ENCODE measurements around the gene FMNL2.
A peak's percentile ranks its signal among the peaks of the same experiment; 100 is the strongest.

FMNL2 gene

GRCh38 chr2:152626911-152627339, 292.0 kb downstream of the FMNL2 start:
- Histone ChIP-seq H3K9ac (ENCODE audit: low read depth, low read length) (no peak overlapping the region), H3K27me3 (ENCODE audit: insufficient read depth, low read length, poor library complexity) (peaks cover 4% of the 10 kb centered on the region), H3K4me2 (ENCODE audit: insufficient read depth, low read length) (no peak overlapping the region), H4K20me1 (ENCODE audit: insufficient read depth, low read length) (no peaks in the 10 kb centered on the region), H3K9me3 (ENCODE audit: insufficient read depth, low read length, severe bottlenecking) (no peaks in the 10 kb centered on the region), H2AFZ (ENCODE audit: low read depth, low read length) (no peak overlapping the region), H3K36me3 (ENCODE audit: insufficient read depth, low read length) (no peaks in the 10 kb centered on the region), H3K27ac (ENCODE audit: low read length) (no peak overlapping the region), H3K79me2 (ENCODE audit: insufficient read depth, low read length) (no peaks in the 10 kb centered on the region), H3K4me3 (ENCODE audit: low read depth in 1 of 2, low read length in 2 of 2) (no peak overlapping the region), H3K4me1 (ENCODE audit: insufficient read depth, low read length) (no peaks in the 10 kb centered on the region)
- ATAC-seq (ENCODE audit: insufficient read depth, low read depth): no peak
- DNase-seq: no peak
- TF ChIP-seq, protein P1, sequence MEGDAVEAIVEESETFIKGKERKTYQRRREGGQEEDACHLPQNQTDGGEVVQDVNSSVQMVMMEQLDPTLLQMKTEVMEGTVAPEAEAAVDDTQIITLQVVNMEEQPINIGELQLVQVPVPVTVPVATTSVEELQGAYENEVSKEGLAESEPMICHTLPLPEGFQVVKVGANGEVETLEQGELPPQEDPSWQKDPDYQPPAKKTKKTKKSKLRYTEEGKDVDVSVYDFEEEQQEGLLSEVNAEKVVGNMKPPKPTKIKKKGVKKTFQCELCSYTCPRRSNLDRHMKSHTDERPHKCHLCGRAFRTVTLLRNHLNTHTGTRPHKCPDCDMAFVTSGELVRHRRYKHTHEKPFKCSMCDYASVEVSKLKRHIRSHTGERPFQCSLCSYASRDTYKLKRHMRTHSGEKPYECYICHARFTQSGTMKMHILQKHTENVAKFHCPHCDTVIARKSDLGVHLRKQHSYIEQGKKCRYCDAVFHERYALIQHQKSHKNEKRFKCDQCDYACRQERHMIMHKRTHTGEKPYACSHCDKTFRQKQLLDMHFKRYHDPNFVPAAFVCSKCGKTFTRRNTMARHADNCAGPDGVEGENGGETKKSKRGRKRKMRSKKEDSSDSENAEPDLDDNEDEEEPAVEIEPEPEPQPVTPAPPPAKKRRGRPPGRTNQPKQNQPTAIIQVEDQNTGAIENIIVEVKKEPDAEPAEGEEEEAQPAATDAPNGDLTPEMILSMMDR (IDR thresholded peaks at IDR 0.05; ENCODE audit: borderline replicate concordance, extremely low read depth, low read length, poor library complexity, severe bottlenecking): no peak
- no peak for TF ChIP-seq EZH2 (IDR thresholded peaks at IDR 0.05; ENCODE audit: borderline replicate concordance, low read depth, low read length, severe bottlenecking)

GRCh38 chr2:152627351-152627957, 292.5 kb downstream of the FMNL2 start:
- H3K36me3 ChIP-seq (ENCODE audit: insufficient read depth, low read length): no peaks in the 10 kb centered on the region
- no peak overlapping the region for H3K9ac ChIP-seq (ENCODE audit: low read depth, low read length)
- H3K4me2 ChIP-seq (ENCODE audit: insufficient read depth, low read length): no peak overlapping the region
- no peaks in the 10 kb centered on the region for H4K20me1 ChIP-seq (ENCODE audit: insufficient read depth, low read length)
- ATAC-seq (ENCODE audit: insufficient read depth, low read depth) (no peak), DNase-seq (no peak)
- TF ChIP-seq EZH2 (IDR thresholded peaks at IDR 0.05; ENCODE audit: borderline replicate concordance, low read depth, low read length, severe bottlenecking): no peak
- TF ChIP-seq, protein P1 (IDR thresholded peaks at IDR 0.05; ENCODE audit: borderline replicate concordance, extremely low read depth, low read length, poor library complexity, severe bottlenecking): peak; percentile 23
- H3K79me2 ChIP-seq (ENCODE audit: insufficient read depth, low read length): no peaks in the 10 kb centered on the region
- no peaks in the 10 kb centered on the region for H3K9me3 ChIP-seq (ENCODE audit: insufficient read depth, low read length, severe bottlenecking)
- H3K27me3 ChIP-seq (ENCODE audit: insufficient read depth, low read length, poor library complexity): peaks cover 4% of the 10 kb centered on the region
- no peak overlapping the region for H2AFZ ChIP-seq (ENCODE audit: low read depth, low read length)
- no peak overlapping the region for H3K27ac ChIP-seq (ENCODE audit: low read length)
- H3K4me3 ChIP-seq (ENCODE audit: low read depth in 1 of 2, low read length in 2 of 2): no peak overlapping the region
- H3K4me1 ChIP-seq (ENCODE audit: insufficient read depth, low read length): no peaks in the 10 kb centered on the region

DNA sequence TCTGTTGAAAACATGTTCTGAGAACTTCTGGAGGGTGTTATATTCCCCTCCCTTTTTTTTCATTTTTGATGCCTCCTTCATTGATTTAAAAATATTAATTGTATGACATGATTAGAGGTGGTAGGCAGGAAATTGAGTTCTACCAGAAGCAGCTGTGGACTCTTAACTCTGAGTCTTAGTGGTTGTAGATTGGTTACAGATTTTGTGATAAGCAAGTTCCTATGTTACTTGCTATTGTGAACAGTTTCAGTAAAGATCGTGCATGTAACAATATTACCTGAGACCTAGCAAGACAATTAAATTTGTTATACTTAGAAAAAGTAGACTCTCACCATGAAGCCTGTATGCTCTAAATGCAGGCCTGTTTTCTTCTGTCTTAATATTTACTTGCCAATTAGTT, 294.2 kb downstream of the FMNL2 start:
- Histone ChIP-seq H3K4me3 (ENCODE audit: low read depth in 1 of 2, low read length in 2 of 2) (no peak overlapping the region), H4K20me1 (ENCODE audit: insufficient read depth, low read length) (no peaks in the 10 kb centered on the region), H3K79me2 (ENCODE audit: insufficient read depth, low read length) (no peaks in the 10 kb centered on the region), H3K4me2 (ENCODE audit: insufficient read depth, low read length) (no peak overlapping the region), H3K36me3 (ENCODE audit: insufficient read depth, low read length) (no peaks in the 10 kb centered on the region), H3K9me3 (ENCODE audit: insufficient read depth, low read length, severe bottlenecking) (no peaks in the 10 kb centered on the region), H3K9ac (ENCODE audit: low read depth, low read length) (no peak overlapping the region), H3K27ac (ENCODE audit: low read length) (no peak overlapping the region), H3K27me3 (ENCODE audit: insufficient read depth, low read length, poor library complexity) (peaks cover 4% of the 10 kb centered on the region), H2AFZ (ENCODE audit: low read depth, low read length) (no peak overlapping the region), H3K4me1 (ENCODE audit: insufficient read depth, low read length) (no peaks in the 10 kb centered on the region)
- DNase-seq: no peak
- TF ChIP-seq, protein P1 (IDR thresholded peaks at IDR 0.05; ENCODE audit: borderline replicate concordance, extremely low read depth, low read length, poor library complexity, severe bottlenecking): no peak
- no peak for TF ChIP-seq EZH2 (IDR thresholded peaks at IDR 0.05; ENCODE audit: borderline replicate concordance, low read depth, low read length, severe bottlenecking)
- ATAC-seq (ENCODE audit: insufficient read depth, low read depth): 0 out of 3 replicates have a peak, but pooled peaks have one; percentile 55
